Astrocyte (in vitro differentiated cells and primary cell): ENCODE data around the gene PBX1. TPM values are rescaled to one million over a fixed set of nuclear protein-coding genes. Genes with fewer than 3 reads are reported as not detected.

Experiments used
- DNase-seq: peaks from one replicate; pipeline ENCODE4 v3.0.0-alpha.2; 2010; ENCODE audit warnings: low read depth
- FAIRE-seq: peaks from 2 replicates; lab custom pipeline; 2011; peaks lifted over from hg19 to GRCh38; lab: Jason Lieb, UNC
- H2AFZ ChIP-seq: 2 replicates; pipeline ENCODE4 v1.6.0; 2012; ENCODE audit warnings: low read depth, low read length, inconsistent platforms
- H3K27ac ChIP-seq: 2 replicates; pipeline ENCODE4 v1.5.1; 2011; ENCODE audit warnings: low read depth, low read length, inconsistent platforms
- H3K27me3 ChIP-seq: 2 replicates; pipeline ENCODE4 v1.6.0; 2011; ENCODE audit warnings: low read length, inconsistent platforms; ENCODE audit not compliant: insufficient read depth
- H3K36me3 ChIP-seq: 2 replicates; pipeline ENCODE4 v1.5.1; 2011; ENCODE audit warnings: low read length, inconsistent platforms; ENCODE audit not compliant: insufficient read depth
- H3K4me1 ChIP-seq: 2 replicates; pipeline ENCODE4 v1.5.1; 2011; ENCODE audit warnings: low read length, inconsistent platforms; ENCODE audit not compliant: insufficient read depth
- H3K4me2 ChIP-seq: 2 replicates; pipeline ENCODE4 v1.6.0; 2012; ENCODE audit warnings: low read length, inconsistent platforms
- H3K4me3 ChIP-seq: 2 replicates; pipeline ENCODE4 v1.5.1; 2011; ENCODE audit warnings: low read depth, mild to moderate bottlenecking, low read length, inconsistent platforms; ENCODE audit not compliant: insufficient read depth
- H3K79me2 ChIP-seq: 2 replicates; pipeline ENCODE4 v1.6.0; 2012; ENCODE audit warnings: mild to moderate bottlenecking, low read length, inconsistent platforms; ENCODE audit not compliant: insufficient read depth
- H3K9ac ChIP-seq: 2 replicates; pipeline ENCODE4 v1.6.0; 2012; ENCODE audit warnings: mild to moderate bottlenecking, low read length, inconsistent platforms
- H3K9me3 ChIP-seq: 2 replicates; pipeline ENCODE4 v1.5.1; 2012; ENCODE audit warnings: low read depth, mild to moderate bottlenecking, low read length, inconsistent platforms; ENCODE audit not compliant: insufficient read depth
- H4K20me1 ChIP-seq: 2 replicates; pipeline ENCODE4 v1.6.0; 2012; ENCODE audit warnings: low read length, inconsistent platforms; ENCODE audit not compliant: insufficient read depth
- H3K27ac Mint-ChIP-seq: one replicate; pipeline ENCODE4 v1.8.0; 2021; ENCODE audit warnings: mild to moderate bottlenecking, mixed read lengths; ENCODE audit not compliant: unreplicated experiment
- H3K27me3 Mint-ChIP-seq: one replicate; pipeline ENCODE4 v1.8.0; 2021; ENCODE audit warnings: low read depth, mixed read lengths; ENCODE audit not compliant: unreplicated experiment
- H3K36me3 Mint-ChIP-seq: one replicate; pipeline ENCODE4 v1.8.0; 2021; ENCODE audit warnings: low read depth, mixed read lengths; ENCODE audit not compliant: unreplicated experiment
- H3K4me1 Mint-ChIP-seq: one replicate; pipeline ENCODE4 v1.8.0; 2021; ENCODE audit warnings: low read depth, mixed read lengths; ENCODE audit not compliant: unreplicated experiment
- H3K4me3 Mint-ChIP-seq: one replicate; pipeline ENCODE4 v1.8.0; 2021; ENCODE audit warnings: mild to moderate bottlenecking, moderate library complexity, mixed read lengths; ENCODE audit not compliant: unreplicated experiment
- H3K9me3 Mint-ChIP-seq: one replicate; pipeline ENCODE4 v1.8.0; 2021; ENCODE audit warnings: mild to moderate bottlenecking, mixed read lengths; ENCODE audit not compliant: unreplicated experiment
- EZH2 ChIP-seq: IDR thresholded peaks from 2 replicates; pipeline ENCODE4 v1.6.1; 2012; ENCODE audit warnings: mild to moderate bottlenecking, low read length, inconsistent platforms; ENCODE audit not compliant: insufficient read depth
- total RNA-seq: library from RNA; stranded (reverse); gene quantifications from 2 replicates; pipeline ENCODE4 v1.2.1, GENCODE V29; 2021
- TF ChIP-seq, protein P1 (sequence below): IDR thresholded peaks from 2 replicates; pipeline ENCODE4 v1.5.1; 2011; ENCODE audit warnings: low read depth, mild to moderate bottlenecking, inconsistent platforms, low read length, moderate library complexity; ENCODE audit not compliant: insufficient read depth

The PBX1 gene
- total RNA-seq, 1 donor from 2014 or later = 37.2 TPM

- Histone ChIP-seq H3K79me2 (no peaks in the 10 kb centered on the region), H3K4me1 (peaks cover 18% of the 10 kb centered on the region), H2AFZ (no peak overlapping the region), H4K20me1 (peaks cover 6% of the 10 kb centered on the region), H3K4me3 (no peak overlapping the region), H3K9ac (no peak overlapping the region), H3K9me3 (no peaks in the 10 kb centered on the region), H3K4me2 (no peak overlapping the region), H3K36me3 (no peaks in the 10 kb centered on the region), H3K27me3 (no peaks in the 10 kb centered on the region), H3K27ac (no peak overlapping the region)
- peaks cover 8% of the 10 kb centered on the region for H3K36me3 Mint-ChIP-seq
- H3K27me3 Mint-ChIP-seq = peaks cover 8% of the 10 kb centered on the region
- FAIRE-seq (no peak), DNase-seq (no peak)
- H3K27ac Mint-ChIP-seq = no peak overlapping the region
- no peaks in the 10 kb centered on the region for H3K9me3 Mint-ChIP-seq
- TF ChIP-seq EZH2 = no peak
- TF ChIP-seq, protein P1, sequence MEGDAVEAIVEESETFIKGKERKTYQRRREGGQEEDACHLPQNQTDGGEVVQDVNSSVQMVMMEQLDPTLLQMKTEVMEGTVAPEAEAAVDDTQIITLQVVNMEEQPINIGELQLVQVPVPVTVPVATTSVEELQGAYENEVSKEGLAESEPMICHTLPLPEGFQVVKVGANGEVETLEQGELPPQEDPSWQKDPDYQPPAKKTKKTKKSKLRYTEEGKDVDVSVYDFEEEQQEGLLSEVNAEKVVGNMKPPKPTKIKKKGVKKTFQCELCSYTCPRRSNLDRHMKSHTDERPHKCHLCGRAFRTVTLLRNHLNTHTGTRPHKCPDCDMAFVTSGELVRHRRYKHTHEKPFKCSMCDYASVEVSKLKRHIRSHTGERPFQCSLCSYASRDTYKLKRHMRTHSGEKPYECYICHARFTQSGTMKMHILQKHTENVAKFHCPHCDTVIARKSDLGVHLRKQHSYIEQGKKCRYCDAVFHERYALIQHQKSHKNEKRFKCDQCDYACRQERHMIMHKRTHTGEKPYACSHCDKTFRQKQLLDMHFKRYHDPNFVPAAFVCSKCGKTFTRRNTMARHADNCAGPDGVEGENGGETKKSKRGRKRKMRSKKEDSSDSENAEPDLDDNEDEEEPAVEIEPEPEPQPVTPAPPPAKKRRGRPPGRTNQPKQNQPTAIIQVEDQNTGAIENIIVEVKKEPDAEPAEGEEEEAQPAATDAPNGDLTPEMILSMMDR = no peak
- H3K4me3 Mint-ChIP-seq = no peak overlapping the region
- peaks cover 18% of the 10 kb centered on the region for H3K4me1 Mint-ChIP-seq
Measured at GRCh38 chr1:164801791-164802502, 243.0 kb downstream of the PBX1 start.

- H4K20me1 ChIP-seq = peaks cover 6% of the 10 kb centered on the region
- no peak overlapping the region for H3K4me2 ChIP-seq
- H3K36me3 ChIP-seq = no peaks in the 10 kb centered on the region
- H3K36me3 Mint-ChIP-seq = peaks cover 11% of the 10 kb centered on the region
- H3K4me1 ChIP-seq = peaks cover 18% of the 10 kb centered on the region
- H3K4me1 Mint-ChIP-seq = peaks cover 18% of the 10 kb centered on the region
- no peak overlapping the region for H3K27ac ChIP-seq
- no peak overlapping the region for H3K9ac ChIP-seq
- peaks cover 8% of the 10 kb centered on the region for H3K27me3 Mint-ChIP-seq
- no peaks in the 10 kb centered on the region for H3K79me2 ChIP-seq
- TF ChIP-seq EZH2 = no peak
- TF ChIP-seq, protein P1 = no peak
- H3K4me3 Mint-ChIP-seq = no peak overlapping the region
- H3K9me3 ChIP-seq = no peaks in the 10 kb centered on the region
- H3K9me3 Mint-ChIP-seq = no peaks in the 10 kb centered on the region
- no peak overlapping the region for H3K4me3 ChIP-seq
- FAIRE-seq (no peak), DNase-seq (no peak)
- H3K27me3 ChIP-seq = no peaks in the 10 kb centered on the region
- H3K27ac Mint-ChIP-seq = no peak overlapping the region
- H2AFZ ChIP-seq = no peak overlapping the region
Measured at GRCh38 chr1:164802529-164803282, 243.7 kb downstream of the PBX1 start.
